Body of pancreas (tissue), 4 donors: ENCODE data around the gene TMEM117.

Experiments used
- POLR2A ChIP-seq, 3 donors: fragments of 450-650 bp; IDR thresholded peaks; one replicate each; pipeline ENCODE4 v1.6.1; 2016; ENCODE audit warnings: antibody characterized with exemption in 3 of 3, mild to moderate bottlenecking in 2 of 3
- TF ChIP-seq, protein P1 (sequence below), 7 experiments: fragments of 450-650 bp in 4 of 7; fragments of 200-600 bp in 3 of 7; sonication (generic) in 3 of 7; IDR thresholded peaks; one replicate each; pipeline ENCODE4 v1.5.1; 2016 to 2019; ENCODE audit warnings: antibody characterized with exemption in 7 of 7

DNA sequence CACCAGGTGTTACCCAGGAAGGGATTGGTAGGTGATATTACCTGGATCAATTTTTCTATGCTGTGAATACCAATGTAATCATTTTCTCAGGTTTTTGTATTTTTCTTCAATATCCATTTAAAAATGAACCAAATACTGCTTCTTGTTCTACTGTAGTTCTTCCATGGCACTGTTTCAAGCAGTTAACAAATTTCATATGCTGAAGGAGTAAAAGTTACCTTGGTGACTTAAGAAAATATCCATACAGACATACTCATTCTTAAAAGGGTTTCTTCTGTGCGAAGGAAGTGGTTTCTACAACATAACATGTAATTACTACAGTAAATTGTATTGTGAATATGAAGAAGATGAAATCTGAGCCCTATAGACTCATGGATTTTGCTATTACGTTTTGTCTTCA is 222.5 kb downstream of the TMEM117 start:
- TF ChIP-seq POLR2A (IDR thresholded peaks at IDR 0.05), result no peak
- TF ChIP-seq, protein P1, sequence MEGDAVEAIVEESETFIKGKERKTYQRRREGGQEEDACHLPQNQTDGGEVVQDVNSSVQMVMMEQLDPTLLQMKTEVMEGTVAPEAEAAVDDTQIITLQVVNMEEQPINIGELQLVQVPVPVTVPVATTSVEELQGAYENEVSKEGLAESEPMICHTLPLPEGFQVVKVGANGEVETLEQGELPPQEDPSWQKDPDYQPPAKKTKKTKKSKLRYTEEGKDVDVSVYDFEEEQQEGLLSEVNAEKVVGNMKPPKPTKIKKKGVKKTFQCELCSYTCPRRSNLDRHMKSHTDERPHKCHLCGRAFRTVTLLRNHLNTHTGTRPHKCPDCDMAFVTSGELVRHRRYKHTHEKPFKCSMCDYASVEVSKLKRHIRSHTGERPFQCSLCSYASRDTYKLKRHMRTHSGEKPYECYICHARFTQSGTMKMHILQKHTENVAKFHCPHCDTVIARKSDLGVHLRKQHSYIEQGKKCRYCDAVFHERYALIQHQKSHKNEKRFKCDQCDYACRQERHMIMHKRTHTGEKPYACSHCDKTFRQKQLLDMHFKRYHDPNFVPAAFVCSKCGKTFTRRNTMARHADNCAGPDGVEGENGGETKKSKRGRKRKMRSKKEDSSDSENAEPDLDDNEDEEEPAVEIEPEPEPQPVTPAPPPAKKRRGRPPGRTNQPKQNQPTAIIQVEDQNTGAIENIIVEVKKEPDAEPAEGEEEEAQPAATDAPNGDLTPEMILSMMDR (IDR thresholded peaks at IDR 0.05), result no peak
